GM19467 (cell line): ENCODE measurements around the gene LSM14B.
"Not testable (repeated sequence)": the region's sequence is repeated elsewhere in the genome, so short reads cannot be mapped to it uniquely, and the experiment has no call there.

Source experiments
- ATAC-seq: cut with Tn5 transposase; IDR thresholded peaks from one replicate; pipeline ENCODE4 v1.9.1; 2021; ENCODE audit warnings: mild to moderate bottlenecking, moderate library complexity; ENCODE audit not compliant: unreplicated experiment

Gene LSM14B

DNA sequence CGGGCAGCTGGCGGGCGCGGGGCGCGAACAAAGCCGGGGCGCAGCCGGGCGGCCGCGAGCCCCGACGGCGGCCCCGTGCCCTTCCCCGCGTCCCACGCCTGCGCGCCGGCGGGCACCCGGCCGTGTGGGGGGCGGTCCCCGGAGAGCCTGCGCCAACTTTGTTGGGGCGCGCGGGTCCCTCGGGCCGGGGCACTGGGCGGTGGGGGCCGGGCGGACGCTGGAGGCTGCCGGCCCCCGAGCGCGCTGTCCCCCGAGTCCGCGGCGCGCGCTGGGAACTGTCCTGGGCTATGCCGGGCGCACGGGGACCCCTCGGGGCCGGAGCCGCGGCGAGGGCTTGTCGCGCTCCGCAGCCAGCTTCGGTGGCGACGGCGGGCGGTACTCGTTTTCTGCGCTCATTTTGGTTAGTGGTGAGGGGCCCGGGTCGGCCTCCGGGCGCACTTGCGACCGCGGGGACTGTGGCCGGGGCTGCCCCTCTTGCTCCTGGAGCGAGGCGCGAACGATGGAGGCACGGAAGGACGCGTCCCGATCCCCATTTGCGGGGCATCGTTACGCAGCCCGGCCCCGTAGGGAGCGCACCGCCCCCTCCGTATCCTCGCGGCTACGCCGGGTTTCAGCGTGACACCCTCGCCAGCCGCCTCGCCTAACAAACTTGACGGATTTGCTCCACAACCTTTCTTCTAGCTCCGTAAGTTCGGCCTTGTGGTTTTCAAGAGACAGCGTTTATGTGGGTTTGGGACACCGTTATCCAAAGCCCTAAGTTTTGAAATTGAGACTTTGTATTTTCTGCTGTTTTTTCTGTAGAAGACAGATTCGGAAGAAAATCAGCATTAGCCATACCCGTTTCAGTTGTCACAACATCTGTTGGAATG lies 21.9 kb downstream of the LSM14B start:
- peak; percentile 23 for ATAC-seq

DNA sequence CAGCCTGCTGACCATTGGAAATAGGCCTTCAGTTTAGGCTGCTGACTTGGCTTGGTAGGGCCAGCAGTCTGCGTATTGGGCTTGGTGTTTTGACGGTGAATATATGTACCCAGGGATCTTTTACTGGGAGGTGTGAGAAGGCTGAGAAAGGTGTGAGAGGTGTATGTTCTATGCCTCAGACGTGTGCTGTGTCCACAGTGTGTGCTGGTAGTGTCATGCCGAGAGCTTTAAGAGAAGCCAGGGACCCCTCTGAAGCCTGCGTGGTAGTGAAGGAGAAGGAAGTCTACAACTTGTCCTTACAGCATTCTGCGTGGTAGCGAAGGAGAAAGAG lies 23.4 kb downstream of the LSM14B start:
- no peak for ATAC-seq

DNA sequence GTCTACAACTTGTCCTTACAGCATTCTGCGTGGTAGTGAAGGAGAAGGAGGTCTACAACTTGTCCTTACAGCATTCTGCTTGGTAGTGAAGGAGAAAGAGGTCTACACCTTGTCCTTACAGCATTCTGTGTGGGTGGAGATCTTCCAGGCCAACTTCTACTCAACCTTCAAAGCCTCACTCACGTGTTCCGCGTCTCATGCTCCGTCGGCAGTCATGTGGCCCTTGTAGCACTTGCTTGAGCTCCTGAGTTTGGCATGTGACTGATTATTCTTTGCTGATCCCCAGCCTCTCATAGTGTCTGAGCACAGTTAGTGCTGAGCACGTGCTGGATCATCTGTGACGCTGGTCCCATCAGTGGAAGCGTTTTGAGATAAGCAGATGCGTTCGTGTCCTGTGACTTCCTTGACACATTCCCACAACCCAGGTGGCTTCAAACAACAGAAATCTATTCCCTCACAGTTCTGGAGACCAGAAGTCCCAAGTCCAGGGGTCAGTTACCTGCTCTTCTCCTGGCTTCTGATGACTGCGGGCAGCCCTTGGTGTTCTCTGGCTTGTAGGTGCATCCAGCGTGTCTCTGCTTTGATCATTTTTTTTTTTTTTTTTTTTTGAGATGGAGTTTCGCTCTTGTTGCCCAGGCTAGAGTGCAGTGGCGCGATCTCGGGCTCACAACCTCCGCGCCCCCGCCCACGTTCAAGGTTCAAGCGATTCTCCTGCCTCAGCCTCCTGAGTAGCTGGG lies 23.9 kb downstream of the LSM14B start:
- no peak for ATAC-seq

DNA sequence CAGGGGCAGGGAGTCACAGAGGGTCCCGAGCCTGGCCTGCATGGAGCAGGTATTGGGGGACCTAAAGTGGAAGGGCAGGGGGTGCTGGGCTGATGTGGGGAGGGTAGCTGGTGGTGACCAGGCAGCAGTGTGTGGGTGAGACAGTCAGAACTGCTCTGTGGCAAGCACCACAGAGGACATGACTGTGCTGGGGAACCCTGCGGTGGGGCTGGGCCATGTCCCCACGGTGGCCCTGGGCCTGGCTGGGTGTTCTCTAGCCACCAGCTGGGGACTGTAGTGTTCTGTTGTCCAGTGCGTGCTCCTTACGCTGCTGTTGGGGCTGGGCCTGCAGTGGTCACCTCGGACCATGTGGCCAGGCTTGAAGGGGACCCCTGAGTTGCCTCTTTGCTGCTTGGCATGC lies 24.9 kb downstream of the LSM14B start:
- no peak for ATAC-seq

DNA sequence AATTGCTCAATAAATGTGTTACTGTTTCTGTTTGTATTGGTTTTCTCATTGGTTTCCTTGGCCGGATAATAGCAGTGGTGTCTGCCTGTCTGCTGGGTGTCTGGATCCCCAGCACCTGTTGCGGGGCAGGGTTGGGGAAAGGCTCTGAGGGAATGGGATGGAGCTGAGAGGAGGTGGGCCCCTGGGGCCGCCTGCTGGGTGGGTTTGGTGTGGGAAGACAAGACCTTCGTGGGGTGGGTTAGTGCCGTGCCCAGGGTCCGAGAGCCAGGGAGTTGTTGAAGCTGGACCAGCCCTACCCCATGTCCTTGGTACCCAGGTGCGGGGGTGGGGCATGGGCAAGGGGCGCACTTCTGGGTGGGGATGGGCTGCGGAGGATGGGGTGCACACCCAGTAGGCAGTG lies 25.3 kb downstream of the LSM14B start:
- ATAC-seq = no peak

DNA sequence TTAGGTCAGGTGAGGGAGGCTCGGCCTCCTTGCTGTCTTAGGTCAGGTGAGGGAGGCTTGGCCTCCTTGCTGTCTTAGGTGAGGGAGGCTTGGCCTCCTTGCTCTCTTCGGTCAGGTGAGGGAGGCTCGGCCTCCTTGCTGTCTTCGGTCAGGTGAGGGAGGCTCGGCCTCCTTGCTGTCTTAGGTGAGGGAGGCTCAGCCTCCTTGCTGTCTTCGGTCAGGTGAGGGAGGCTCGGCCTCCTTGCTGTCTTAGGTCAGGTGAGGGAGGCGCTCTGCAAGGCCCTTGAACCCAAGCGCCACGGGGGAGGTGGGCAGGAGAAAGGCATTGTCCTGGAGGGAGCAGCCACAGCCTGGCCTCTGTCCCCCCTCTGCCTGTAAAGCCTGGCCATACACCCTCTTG lies 26.1 kb downstream of the LSM14B start:
- ATAC-seq = not testable (repeated sequence)

DNA sequence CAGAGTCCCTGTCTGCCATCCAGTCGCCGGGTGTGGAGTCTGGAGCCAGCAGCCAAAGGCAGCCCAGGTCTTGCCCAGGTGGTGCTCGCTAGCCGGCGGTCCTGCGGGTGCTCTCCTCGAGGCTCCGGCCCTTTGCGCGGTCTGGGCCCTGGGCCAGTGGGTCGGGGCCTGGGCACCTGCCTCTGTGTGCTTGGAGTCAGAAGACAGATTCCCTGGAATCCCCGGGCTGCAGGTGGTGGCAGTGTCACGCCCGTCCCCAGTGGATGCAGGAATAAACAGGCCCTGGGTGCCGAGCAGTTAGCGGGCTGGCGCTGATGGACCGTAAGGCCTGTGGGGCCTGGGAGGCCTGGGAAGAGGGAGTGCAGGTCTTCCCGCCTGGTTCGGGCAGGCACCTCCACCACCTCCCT lies 26.6 kb downstream of the LSM14B start:
- ATAC-seq = no peak

DNA sequence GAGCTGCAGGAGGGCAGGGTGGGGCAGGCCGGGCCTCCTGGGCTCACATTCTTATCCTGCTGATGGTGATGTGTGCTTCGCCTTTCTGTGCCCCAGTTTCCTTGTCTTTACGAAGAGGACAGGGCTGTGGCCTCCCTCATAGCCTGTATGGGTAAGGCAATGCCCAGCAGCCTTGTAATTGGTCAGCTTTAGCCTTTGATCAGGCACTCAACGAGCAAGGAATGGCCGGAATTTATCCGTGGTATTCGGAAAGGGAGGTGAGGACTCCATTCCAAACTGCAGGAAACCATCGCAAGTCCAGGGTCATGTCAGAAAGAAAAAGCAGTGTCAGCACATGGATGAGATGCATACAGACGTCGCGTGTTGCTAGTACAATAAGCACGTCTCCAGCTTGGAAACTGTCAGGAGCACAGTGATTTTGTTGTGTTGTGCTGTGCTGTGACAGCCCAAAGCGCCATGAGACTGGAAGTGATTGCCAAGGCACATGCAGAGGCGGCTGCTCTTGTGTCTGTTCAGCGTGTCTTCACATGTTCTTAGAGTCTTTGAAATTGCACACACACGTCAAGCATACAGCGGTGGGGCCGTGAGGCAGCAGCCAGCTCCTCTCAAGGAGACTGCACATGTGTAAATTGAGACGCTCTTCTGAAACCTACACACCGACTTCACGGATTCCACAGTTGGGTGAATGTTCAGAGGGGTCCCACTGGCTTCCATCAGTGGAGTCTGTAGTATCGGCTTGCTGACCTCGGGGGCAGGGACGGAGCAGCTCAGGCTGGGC lies 27.4 kb downstream of the LSM14B start:
- ATAC-seq = no peak

DNA sequence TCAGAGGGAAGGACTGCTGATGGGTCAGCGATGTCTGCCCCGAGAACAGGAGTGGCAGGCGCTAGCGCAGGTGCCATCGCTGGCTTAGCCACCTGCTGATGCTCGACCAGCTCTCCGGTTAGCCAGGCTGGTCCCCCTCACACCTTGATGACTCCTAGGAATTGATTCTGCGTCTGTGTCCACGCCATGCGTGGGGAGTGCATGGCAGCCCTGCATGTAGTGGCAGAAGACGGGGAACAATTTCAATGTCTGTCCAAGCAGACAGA lies 28.0 kb downstream of the LSM14B start:
- ATAC-seq = no peak

DNA sequence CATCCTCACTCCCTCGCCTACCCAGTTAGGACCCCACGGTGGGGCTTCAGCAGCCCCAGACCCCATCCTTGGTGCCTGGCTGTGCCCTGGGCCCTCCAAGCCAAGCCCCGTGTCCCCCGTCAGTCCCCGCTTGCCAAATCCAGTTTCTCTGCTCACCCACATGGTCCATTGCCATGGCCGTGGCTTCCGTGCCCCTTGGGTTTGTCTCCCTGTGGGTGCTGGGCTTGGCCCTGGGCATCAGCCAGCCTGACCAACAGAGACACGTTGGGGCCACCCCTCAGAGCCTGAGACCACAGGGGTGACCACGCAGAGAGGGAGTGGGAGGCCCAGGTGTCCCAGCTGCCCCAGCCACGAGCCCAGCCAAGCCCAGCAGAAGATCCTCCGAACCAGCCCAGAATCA lies 28.9 kb downstream of the LSM14B start:
- ATAC-seq = no peak

DNA sequence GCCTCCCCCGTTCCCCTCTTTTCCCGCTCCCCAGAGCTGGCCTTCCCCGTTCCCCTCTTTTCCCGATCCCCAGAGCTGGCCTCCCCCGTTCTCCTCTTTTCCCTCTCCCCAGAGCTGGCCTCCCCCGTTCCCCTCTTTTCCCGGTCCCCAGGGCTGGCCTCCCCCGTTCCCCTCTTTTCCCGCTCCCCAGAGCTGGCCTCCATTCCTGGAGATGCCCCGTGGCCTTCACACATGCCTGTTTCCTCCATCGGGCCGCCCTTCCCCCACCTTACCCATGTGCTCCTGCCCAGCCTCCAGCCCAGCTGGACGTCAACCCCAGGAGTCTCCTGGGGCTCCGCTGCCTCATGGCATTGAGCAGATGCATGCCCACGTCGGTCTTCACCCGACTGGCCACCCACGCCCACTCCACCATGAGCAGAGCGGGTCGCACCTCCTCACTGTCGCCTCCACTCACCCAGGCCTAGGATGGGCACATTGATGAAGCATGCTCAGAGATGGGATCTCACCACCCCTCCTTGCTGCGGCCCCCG lies 29.6 kb downstream of the LSM14B start:
- ATAC-seq = no peak

DNA sequence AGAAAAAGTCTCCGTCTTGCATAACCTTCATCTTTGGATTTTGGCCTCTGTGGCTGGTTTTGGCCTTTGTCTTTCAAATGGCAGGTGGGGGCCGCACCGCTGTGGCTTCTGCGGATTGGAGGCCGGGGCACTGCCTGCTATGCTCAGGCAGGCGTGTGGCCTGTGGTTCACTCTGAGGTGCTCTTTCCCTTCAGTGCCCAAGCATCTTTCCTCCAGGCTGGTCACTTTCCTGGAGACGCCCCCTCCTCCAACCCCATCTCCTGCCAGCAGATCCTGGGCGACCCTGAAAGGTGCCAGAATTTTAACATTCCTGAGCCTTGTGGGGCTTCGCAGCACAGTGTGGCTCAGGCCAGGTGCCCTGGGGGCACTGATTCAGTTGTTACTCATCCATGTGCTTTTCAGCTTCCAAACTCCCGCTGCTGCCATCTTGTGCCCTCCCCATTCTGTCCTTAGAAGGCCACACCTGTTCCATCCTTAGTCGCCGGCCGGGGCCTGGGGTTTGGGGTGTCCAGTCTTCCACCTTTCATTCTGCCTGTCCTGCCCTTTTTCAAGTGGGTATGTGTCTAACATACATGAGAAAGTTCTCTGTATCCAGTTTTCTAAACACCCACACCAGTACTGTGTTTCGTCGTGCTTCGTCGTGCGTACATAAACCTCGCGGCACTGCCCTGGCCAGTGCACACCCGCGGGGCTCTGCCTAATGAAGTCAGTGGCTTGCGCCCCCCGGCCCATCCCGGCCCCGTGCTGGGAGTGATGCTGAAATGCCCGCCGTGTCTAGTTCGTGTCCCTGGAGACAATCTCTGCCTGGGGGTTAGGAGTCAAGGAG lies 33.4 kb downstream of the LSM14B start:
- no peak for ATAC-seq

DNA sequence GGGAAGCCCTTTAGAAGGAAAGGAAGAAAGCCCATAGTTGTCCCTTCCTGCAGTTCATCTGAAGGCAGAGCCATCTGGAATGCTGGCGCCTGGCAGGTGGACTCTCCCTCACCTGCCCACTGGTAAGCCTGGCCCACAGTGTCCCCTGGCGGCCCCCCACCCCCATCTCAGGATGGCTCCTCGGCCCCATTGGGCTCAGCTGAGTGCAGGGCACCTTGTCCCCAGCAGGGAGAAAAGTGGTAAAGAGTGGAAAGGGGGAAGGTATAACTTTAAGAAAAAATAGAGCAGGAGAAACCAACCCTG lies 33.9 kb downstream of the LSM14B start:
- no peak for ATAC-seq

DNA sequence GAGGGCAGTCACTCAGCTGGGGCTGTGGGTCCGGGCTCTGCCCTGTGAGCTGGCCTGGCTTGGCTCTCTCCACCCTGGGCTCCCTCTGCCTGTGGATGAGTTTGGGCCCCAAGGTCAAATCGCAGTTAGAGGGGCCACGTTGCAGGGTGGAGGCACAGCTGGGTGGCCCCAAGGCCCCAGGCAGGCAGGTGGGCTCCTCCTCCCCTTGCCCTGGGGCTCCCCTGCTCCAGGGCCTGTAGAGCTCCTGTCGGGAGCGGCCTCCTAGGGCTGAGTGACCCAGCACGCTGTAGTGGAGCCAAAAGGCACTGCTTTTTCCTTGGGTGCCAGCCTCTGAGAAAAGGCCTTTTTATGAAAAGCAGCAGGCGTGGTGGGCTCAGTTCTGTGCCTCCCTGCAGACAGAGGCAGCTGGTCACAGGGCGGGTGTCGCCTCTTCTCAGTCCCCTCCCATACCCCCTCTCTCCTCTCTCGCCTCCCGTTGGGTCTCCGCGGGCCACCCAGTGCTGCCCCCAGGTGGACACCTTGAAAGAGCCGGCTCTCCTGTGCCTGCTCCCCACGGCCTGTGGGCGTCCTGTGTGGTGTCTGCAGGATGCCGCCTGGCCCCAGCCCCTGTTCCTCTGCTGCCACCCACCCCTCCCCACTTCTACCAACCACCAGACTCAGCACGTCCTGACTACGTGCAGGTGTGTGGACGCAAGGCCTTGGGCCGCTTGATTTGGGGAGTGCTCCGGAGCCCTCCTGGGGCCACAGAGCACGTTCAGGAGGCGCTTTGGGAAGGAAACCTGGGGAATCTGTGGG lies 34.5 kb downstream of the LSM14B start:
- no peak for ATAC-seq

DNA sequence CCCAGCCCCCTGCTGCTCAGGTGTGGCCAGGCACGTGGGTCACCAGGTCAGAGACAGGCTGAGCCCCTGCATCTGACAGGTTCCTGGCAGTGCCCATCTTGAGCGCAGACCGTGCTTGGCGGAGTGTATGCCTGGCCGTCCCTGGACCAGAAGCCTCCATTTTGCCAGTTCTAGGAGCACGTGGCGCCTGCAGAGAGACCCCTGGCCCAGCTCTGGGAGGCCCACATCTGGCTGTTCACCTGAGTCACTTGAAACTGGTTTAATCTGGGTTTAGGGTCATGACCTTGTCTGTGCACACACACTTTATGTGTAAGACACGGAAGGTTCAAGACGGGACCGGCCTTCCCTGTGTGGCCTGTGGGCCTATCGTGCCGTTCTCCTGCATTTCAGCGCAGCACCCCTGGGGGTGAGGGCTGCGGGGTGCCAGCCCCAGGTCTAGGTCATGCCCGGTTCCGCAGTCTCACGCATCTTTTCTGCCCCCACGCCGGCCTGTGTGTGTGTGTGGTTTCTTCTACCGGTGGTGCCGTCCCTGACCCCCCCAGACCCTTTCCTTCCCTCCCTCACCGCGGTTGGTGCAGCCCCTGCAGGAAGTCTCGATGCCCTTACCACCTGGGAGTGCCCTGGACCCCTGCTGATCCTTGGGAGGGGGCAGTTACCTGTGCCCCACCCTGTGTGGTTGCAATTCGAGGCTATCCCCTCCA lies 35.3 kb downstream of the LSM14B start:
- no peak for ATAC-seq

DNA sequence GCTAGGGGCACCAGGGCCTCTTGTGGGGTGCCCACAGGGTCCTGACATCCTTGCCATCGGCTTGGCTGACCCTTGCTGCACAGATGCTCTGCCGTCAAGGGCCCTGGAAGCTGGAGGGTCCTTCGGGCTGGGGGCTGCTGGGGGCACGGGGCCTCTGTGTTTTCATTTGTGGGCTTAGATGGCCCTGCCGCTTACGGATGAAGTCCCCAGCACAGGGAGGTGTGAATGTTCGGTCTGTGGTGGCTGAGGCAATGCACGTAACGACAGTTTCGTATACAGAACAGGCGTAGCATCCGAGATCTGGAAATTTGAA lies 35.8 kb downstream of the LSM14B start:
- no peak for ATAC-seq

DNA sequence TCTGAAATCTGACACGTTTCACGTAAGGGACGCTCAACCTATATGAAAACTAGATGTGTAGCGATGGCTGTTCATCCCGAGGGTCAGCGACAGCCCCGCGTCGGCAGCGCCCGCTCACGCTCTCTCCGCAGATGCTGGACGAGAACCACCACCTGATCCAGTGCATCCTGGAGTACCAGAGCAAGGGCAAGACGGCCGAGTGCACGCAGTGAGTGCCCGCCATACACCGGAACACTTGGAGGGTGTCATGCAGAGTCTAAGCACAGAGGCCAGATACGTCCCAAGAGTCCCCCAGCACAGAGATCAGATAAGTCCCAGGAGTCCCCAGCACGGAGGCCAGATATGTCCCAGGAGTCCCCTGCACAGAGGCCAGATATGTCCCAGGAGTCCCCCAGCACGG lies 36.3 kb downstream of the LSM14B start:
- ATAC-seq = no peak

DNA sequence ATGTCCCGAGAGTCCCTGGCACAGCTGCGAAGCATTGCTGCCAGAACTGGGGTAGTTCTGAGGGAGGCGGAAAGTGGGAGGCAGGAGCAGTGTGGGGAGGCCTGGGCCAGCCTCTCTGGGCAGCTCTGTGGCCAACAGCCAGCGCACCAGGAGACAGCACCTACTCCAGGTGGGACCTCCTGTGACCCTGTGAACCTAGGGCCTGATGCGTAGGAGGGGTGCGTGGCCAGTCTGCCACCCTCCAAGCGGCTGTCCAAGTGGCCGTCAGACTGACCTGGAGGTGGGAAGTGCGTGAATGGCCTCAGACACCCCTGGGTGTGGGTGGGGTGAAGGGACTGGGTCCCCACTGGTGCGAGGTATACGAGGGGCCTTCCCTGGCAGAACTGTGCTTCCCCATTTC lies 36.8 kb downstream of the LSM14B start:
- no peak for ATAC-seq

DNA sequence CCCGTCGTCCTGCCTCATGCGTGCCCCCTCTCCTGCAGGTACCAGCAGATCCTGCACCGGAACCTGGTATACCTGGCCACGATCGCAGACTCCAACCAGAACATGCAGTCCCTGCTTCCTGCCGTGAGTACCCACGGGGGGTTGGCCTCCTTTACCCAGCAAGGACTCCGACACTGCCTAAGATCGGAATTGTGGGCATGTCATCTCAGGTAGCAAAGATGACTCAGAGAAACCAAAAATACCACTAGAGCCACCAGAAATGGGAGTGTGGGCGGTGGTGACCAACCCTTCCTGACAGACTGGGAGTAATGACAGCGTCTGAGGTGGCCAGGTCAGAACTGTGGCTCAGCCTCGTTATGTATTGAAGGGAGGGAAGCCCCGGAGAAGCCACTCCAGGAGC lies 37.6 kb downstream of the LSM14B start:
- ATAC-seq = no peak

DNA sequence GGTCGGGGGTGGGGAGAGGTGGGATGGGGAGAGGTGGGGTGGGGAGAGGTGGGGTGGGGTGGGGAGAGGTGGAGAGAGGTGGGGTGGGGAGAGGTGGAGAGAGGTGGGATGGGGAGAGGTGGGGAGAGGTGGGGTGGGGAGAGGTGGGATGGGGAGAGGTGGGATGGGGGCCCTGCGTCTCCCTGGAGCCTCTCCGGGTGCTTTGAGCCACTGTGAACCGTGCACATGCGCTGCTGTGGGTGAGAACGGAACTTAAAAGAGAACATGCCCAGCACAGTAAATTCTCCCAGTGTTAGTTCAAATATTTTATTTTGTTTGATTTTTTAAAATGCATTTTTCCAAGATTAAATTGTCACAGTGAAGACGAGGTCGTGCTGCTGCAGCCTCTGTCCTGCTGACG lies 38.0 kb downstream of the LSM14B start:
- ATAC-seq = no peak
